Measurements from ENCODE around the gene HTR3B.

DNA sequence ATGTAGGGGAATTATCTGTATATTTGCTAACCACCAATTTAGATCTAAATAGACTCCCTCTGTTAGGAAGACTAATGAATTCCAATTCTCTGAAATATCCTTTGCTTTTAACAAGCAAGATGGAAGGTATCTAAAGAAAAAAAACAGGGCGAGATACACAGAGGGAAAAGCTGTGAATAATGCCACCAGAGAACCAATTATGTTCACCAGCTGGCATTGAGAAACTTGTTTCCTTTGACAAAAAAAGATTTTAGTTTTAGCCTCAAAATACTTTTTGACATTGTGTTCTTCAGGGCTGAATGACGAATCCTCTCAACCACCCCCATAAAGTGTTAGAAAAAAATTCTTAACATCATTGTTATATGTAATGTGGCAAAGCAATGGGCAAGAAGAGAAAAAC lies 19.0 kb downstream of the HTR3B start:
- TF ChIP-seq, protein P1, sequence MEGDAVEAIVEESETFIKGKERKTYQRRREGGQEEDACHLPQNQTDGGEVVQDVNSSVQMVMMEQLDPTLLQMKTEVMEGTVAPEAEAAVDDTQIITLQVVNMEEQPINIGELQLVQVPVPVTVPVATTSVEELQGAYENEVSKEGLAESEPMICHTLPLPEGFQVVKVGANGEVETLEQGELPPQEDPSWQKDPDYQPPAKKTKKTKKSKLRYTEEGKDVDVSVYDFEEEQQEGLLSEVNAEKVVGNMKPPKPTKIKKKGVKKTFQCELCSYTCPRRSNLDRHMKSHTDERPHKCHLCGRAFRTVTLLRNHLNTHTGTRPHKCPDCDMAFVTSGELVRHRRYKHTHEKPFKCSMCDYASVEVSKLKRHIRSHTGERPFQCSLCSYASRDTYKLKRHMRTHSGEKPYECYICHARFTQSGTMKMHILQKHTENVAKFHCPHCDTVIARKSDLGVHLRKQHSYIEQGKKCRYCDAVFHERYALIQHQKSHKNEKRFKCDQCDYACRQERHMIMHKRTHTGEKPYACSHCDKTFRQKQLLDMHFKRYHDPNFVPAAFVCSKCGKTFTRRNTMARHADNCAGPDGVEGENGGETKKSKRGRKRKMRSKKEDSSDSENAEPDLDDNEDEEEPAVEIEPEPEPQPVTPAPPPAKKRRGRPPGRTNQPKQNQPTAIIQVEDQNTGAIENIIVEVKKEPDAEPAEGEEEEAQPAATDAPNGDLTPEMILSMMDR (IDR thresholded peaks at IDR 0.05), result no peak
- TF ChIP-seq EZH2phosphoT487 (IDR thresholded peaks at IDR 0.05) (no peak), EZH2 (IDR thresholded peaks at IDR 0.05) (no peak)

Measured in neural progenitor cell (in vitro differentiated cells).